ENCODE data around the gene KLF1. TPM values are rescaled to one million over a fixed set of nuclear protein-coding genes. Genes with fewer than 3 reads are reported as not detected.

Gene KLF1
- polyA plus RNA-seq, 1 donor from 2014 or later, result not detected

DNA sequence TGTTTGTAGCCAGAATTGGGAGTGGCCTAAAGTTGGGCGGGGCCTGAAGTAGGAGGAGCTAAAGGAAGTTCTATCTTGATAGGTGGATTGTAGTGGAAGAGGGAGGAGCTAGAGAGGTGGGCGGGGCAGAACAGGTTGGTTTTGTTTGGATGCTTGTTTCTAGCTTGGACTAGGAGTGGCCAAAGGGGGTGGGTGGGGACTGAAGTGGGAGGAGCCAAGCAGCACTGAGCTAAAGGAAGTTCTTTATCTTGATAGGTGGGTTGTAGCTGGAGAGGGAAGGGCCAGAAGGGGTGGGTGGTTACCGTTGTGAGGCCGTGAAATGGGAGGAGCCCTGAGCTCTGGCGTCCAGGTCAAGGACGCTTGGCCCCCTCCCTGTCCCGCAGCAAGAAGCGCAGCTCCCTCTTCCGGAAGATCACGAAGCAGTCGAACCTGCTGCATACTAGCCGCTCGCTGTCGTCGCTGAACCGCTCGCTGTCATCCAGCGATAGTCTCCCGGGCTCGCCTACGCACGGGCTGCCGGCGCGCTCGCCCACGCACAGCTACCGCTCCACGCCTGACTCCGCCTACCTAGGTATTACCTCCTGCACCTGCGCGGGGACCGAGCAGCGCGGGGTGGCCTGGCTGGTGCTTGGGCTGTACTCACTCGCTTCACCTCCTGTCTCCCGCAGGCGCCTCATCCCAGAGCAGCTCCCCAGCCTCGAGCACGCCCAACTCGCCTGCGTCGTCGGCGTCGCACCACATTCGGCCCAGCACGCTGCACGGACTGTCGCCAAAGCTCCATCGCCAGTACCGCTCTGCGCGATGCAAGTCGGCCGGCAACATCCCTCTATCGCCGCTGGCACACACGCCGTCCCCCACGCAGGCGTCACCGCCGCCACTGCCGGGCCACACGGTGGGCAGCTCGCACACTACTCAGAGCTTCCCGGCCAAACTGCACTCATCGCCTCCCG, 13.8 kb downstream of the KLF1 start:
- H3K9ac ChIP-seq (ENCODE audit: low read length), result no peak overlapping the region
- H3K4me3 ChIP-seq (ENCODE audit: low read length), result no peak overlapping the region
- no peak overlapping the region for H3K4me2 ChIP-seq (ENCODE audit: low read length)
- no peak overlapping the region for H3K27ac ChIP-seq (ENCODE audit: low read length)
- no peak for TF ChIP-seq POLR2AphosphoS5 (IDR thresholded peaks at IDR 0.05)
- no peak for TF ChIP-seq TAF1 (IDR thresholded peaks at IDR 0.05; ENCODE audit: low read depth)
- no peak for TF ChIP-seq RAD21 (conservative IDR thresholded peaks at IDR 0.05)
- TF ChIP-seq, protein P1, sequence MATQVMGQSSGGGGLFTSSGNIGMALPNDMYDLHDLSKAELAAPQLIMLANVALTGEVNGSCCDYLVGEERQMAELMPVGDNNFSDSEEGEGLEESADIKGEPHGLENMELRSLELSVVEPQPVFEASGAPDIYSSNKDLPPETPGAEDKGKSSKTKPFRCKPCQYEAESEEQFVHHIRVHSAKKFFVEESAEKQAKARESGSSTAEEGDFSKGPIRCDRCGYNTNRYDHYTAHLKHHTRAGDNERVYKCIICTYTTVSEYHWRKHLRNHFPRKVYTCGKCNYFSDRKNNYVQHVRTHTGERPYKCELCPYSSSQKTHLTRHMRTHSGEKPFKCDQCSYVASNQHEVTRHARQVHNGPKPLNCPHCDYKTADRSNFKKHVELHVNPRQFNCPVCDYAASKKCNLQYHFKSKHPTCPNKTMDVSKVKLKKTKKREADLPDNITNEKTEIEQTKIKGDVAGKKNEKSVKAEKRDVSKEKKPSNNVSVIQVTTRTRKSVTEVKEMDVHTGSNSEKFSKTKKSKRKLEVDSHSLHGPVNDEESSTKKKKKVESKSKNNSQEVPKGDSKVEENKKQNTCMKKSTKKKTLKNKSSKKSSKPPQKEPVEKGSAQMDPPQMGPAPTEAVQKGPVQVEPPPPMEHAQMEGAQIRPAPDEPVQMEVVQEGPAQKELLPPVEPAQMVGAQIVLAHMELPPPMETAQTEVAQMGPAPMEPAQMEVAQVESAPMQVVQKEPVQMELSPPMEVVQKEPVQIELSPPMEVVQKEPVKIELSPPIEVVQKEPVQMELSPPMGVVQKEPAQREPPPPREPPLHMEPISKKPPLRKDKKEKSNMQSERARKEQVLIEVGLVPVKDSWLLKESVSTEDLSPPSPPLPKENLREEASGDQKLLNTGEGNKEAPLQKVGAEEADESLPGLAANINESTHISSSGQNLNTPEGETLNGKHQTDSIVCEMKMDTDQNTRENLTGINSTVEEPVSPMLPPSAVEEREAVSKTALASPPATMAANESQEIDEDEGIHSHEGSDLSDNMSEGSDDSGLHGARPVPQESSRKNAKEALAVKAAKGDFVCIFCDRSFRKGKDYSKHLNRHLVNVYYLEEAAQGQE (IDR thresholded peaks at IDR 0.05; ENCODE audit: borderline replicate concordance), result no peak
- TF ChIP-seq EP300 (conservative IDR thresholded peaks at IDR 0.05; ENCODE audit: poor library complexity, severe bottlenecking), result no peak
- TF ChIP-seq, protein P2, sequence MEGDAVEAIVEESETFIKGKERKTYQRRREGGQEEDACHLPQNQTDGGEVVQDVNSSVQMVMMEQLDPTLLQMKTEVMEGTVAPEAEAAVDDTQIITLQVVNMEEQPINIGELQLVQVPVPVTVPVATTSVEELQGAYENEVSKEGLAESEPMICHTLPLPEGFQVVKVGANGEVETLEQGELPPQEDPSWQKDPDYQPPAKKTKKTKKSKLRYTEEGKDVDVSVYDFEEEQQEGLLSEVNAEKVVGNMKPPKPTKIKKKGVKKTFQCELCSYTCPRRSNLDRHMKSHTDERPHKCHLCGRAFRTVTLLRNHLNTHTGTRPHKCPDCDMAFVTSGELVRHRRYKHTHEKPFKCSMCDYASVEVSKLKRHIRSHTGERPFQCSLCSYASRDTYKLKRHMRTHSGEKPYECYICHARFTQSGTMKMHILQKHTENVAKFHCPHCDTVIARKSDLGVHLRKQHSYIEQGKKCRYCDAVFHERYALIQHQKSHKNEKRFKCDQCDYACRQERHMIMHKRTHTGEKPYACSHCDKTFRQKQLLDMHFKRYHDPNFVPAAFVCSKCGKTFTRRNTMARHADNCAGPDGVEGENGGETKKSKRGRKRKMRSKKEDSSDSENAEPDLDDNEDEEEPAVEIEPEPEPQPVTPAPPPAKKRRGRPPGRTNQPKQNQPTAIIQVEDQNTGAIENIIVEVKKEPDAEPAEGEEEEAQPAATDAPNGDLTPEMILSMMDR (IDR thresholded peaks at IDR 0.05; ENCODE audit: poor library complexity, severe bottlenecking), result no peak
- TF ChIP-seq EZH2 (IDR thresholded peaks at IDR 0.05; ENCODE audit: borderline replicate concordance, insufficient read depth, low read length, poor library complexity, severe bottlenecking), result no peak
- no peak for TF ChIP-seq MXI1 (conservative IDR thresholded peaks at IDR 0.05; ENCODE audit: poor library complexity, severe bottlenecking)
- TF ChIP-seq SMC3 (conservative IDR thresholded peaks at IDR 0.05; ENCODE audit: poor library complexity), result no peak
- H3K9me2 ChIP-seq (ENCODE audit: insufficient read depth, low read length), result no peaks in the 10 kb centered on the region
- no peaks in the 10 kb centered on the region for H3F3A ChIP-seq (ENCODE audit: insufficient read depth, low read length, poor library complexity, severe bottlenecking)
- H3K27me3 ChIP-seq (ENCODE audit: insufficient read depth, low read depth, low read length), result no peaks in the 10 kb centered on the region
- H4K20me1 ChIP-seq (ENCODE audit: insufficient read depth), result no peaks in the 10 kb centered on the region
- no peak overlapping the region for H2AFZ ChIP-seq (ENCODE audit: low read depth, low read length)
- H3K79me2 ChIP-seq (replicated peaks; ENCODE audit: insufficient read depth, low read length), result no peaks in the 10 kb centered on the region
- peaks cover 6% of the 10 kb centered on the region for H3K36me3 ChIP-seq (ENCODE audit: insufficient read depth, low read length)
- no peaks in the 10 kb centered on the region for H3K9me3 ChIP-seq (ENCODE audit: low read length)

DNA sequence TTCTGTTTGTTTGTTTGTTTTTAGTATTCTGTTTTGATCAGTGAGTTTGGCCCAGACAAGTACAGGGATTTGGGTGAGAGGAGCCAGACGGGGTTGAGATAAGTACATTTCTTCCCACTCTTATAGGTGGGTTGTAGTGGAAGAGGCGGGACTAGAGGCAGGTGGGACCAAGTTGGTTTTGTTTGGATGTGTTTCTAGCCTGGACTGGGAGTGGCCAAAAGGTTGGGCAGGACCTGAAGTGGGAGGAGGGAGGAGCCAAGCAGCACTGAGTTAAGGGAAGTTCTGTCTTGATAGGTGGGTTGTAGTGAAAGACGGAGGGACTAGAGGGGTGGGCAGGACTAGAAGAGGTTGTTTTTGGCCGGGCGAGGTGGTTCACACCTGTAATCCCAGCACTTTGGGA, 14.7 kb downstream of the KLF1 start:
- Histone ChIP-seq H3K27me3 (ENCODE audit: insufficient read depth, low read depth, low read length) (no peaks in the 10 kb centered on the region), H3K9me2 (ENCODE audit: insufficient read depth, low read length) (no peaks in the 10 kb centered on the region), H3K79me2 (replicated peaks; ENCODE audit: insufficient read depth, low read length) (no peaks in the 10 kb centered on the region), H3K9ac (ENCODE audit: low read length) (no peak overlapping the region), H3K27ac (ENCODE audit: low read length) (no peak overlapping the region), H3K4me2 (ENCODE audit: low read length) (no peak overlapping the region), H2AFZ (ENCODE audit: low read depth, low read length) (no peak overlapping the region), H3K9me3 (ENCODE audit: low read length) (no peaks in the 10 kb centered on the region), H3F3A (ENCODE audit: insufficient read depth, low read length, poor library complexity, severe bottlenecking) (no peaks in the 10 kb centered on the region), H3K4me3 (ENCODE audit: low read length) (no peak overlapping the region), H3K36me3 (ENCODE audit: insufficient read depth, low read length) (peaks cover 6% of the 10 kb centered on the region), H4K20me1 (ENCODE audit: insufficient read depth) (no peaks in the 10 kb centered on the region)
- TF ChIP-seq, protein P2 (IDR thresholded peaks at IDR 0.05; ENCODE audit: poor library complexity, severe bottlenecking), result no peak
- TF ChIP-seq SMC3 (conservative IDR thresholded peaks at IDR 0.05; ENCODE audit: poor library complexity) (no peak), TAF1 (IDR thresholded peaks at IDR 0.05; ENCODE audit: low read depth) (no peak), MXI1 (conservative IDR thresholded peaks at IDR 0.05; ENCODE audit: poor library complexity, severe bottlenecking) (no peak)
